Hepatocyte (in vitro differentiated cells): ENCODE results near the gene GFM1. TPM values are rescaled to one million over a fixed set of nuclear protein-coding genes. Genes with fewer than 3 reads are reported as not detected.
A peak's percentile ranks its signal among the peaks of the same experiment; 100 is the strongest.

ENCODE experiments used
- DNase-seq: peaks from one replicate; pipeline ENCODE4 v3.0.0-alpha.2; 2016; ENCODE audit warnings: low spot score
- H2AFZ ChIP-seq: fragments of 200-600 bp; sonication (generic); 2 replicates; pipeline ENCODE4 v1.6.0; 2016; ENCODE audit warnings: antibody characterized with exemption, mild to moderate bottlenecking
- H3K27ac ChIP-seq: fragments of 200-600 bp; sonication (generic); 2 replicates; pipeline ENCODE4 v1.5.1; 2016; ENCODE audit warnings: mild to moderate bottlenecking
- H3K27me3 ChIP-seq: fragments of 200-600 bp; sonication (generic); 2 replicates; pipeline ENCODE4 v1.6.1; 2016
- H3K36me3 ChIP-seq: fragments of 200-600 bp; sonication (generic); replicated peaks from 2 replicates; pipeline ENCODE4 v1.5.1; 2016; ENCODE audit warnings: low read depth; ENCODE audit not compliant: insufficient read depth
- H3K4me1 ChIP-seq: fragments of 200-600 bp; sonication (generic); 2 replicates; pipeline ENCODE4 v1.5.1; 2016; ENCODE audit warnings: mild to moderate bottlenecking, moderate library complexity; ENCODE audit not compliant: insufficient read depth
- H3K4me2 ChIP-seq: fragments of 200-600 bp; sonication (generic); 2 replicates; pipeline ENCODE4 v1.6.0; 2016
- H3K4me3 ChIP-seq: fragments of 200-600 bp; sonication (generic); 2 replicates; pipeline ENCODE4 v1.5.1; 2016; ENCODE audit warnings: mild to moderate bottlenecking
- H3K79me2 ChIP-seq: fragments of 200-600 bp; sonication (generic); 2 replicates; pipeline ENCODE4 v1.6.0; 2017; ENCODE audit warnings: mild to moderate bottlenecking
- H3K9me2 ChIP-seq: fragments of 200-600 bp; sonication (generic); replicated peaks from 2 replicates; pipeline ENCODE4 v1.6.0; 2017; ENCODE audit warnings: mild to moderate bottlenecking; ENCODE audit not compliant: insufficient read depth
- H3K9me3 ChIP-seq: fragments of 200-600 bp; sonication (generic); 2 replicates; pipeline ENCODE4 v1.5.1; 2016; ENCODE audit warnings: low read depth, mild to moderate bottlenecking
- H4K20me1 ChIP-seq: fragments of 200-600 bp; sonication (generic); 2 replicates; pipeline ENCODE4 v1.6.0; 2016; ENCODE audit warnings: mild to moderate bottlenecking; ENCODE audit not compliant: insufficient read depth, poor library complexity, severe bottlenecking
- EZH2 ChIP-seq: fragments of 200-600 bp; sonication (generic); IDR thresholded peaks from 2 replicates; pipeline ENCODE4 v1.6.1; 2016; ENCODE audit warnings: antibody characterized with exemption, mild to moderate bottlenecking, borderline replicate concordance
- EZH2phosphoT487 ChIP-seq: fragments of 200-600 bp; sonication (generic); IDR thresholded peaks from one replicate; pipeline ENCODE4 v1.6.1; 2018; ENCODE audit warnings: antibody characterized with exemption, mild to moderate bottlenecking, low read depth, moderate library complexity; ENCODE audit not compliant: unreplicated experiment, severe bottlenecking
- WGBS: methylation state at CpG from one replicate; pipeline ENCODE4 v1.1.6; 2016; ENCODE audit warnings: low lambda C conversion rate; ENCODE audit errors: missing lambda C conversion rate; 5-methylcytosine and 5-hydroxymethylcytosine counted together
- polyA plus RNA-seq: library from polyadenylated mRNA; unstranded; fragments of >200 nt; fragmentation: Nextera tagmentation; extraction: Ambion mirVana; gene quantifications from 2 replicates; pipeline ENCODE4 v1.2.1, GENCODE V29; 2016
- total RNA-seq: library from RNA; depleted of rRNA; stranded (reverse); fragments of >200 nt; gene quantifications from 2 replicates; pipeline ENCODE4 v1.2.3, GENCODE V29; 2014
- TF ChIP-seq, protein P1 (sequence below): fragments of 200-600 bp; sonication (generic); IDR thresholded peaks from 2 replicates; pipeline ENCODE4 v1.5.1; 2016; ENCODE audit warnings: antibody characterized with exemption, mild to moderate bottlenecking; ENCODE audit not compliant: poor library complexity

The GFM1 gene
- total and polyA plus RNA-seq, 2 experiments from 2014 or later = 28.0 to 60.0 TPM

DNA sequence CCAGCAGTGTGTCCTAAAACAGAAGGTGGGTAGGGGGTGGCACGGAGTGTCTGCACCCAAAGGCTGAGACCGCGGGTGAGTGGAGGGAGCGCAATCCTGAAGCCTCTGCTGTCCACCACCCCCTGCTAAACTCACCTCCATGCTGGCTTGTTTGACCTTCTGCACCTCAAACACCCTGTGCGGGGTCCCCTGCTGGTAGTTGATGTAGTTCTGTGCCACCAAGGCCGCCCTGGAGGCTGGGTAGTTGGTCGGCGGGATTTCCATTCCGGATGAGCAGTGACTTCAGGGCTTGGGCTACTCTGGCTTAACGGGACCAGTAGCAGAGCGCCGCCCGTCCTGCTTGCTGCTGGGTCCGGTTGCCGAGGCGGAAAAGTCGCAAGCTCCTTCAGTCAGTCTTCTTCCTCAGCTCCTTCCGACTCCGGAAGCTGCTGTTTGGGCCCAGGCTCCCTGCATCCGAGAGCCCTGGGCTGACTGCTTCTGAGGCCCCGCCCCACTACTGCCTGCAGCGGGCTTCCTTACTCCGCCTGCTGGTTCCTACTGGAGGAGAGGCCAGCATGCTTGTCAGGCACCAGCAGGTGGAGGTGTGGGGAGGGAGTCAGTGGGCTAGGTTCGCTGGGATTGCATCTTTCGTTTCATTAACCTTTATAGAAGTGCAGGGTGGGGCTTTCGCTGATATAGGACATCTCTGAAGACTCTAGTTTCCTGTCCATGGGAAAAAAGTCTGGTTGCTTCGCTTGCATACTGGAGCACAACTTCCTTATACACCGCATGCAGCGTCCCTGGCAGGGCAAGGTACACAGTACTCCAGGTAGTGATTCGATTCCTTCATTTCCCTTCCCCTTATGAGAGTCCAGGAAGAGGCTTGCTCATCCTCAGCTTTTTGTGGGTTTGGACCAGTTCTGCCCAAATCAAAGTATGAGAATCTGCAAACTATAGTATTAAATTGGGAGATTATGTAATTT, 28.2 kb downstream of the GFM1 start, which contains the start of gene LXN:
Gene LXN (minus strand): TSS at position 434 of the 962 bp plus-strand sequence. CDS start 170 bp downstream, at position 264.
- H3K4me2 ChIP-seq = peak within 1 kb of the TSS; percentile 82
- peak within 1 kb of the TSS; percentile 67 for H3K4me3 ChIP-seq
- peak; percentile 95 for DNase-seq
- H3K9me2 ChIP-seq = no peaks in the 10 kb centered on the region
- H3K36me3 ChIP-seq = no peaks in the 10 kb centered on the region
- H4K20me1 ChIP-seq = no peaks in the 10 kb centered on the region
- peak within 1 kb of the TSS; percentile 80 for H2AFZ ChIP-seq
- no peaks in the 10 kb centered on the region for H3K4me1 ChIP-seq
- H3K27ac ChIP-seq = peak within 1 kb of the TSS; percentile 76
- WGBS = 13% methylated on average over 29 of the region's 30 CpGs
- no peaks in the 10 kb centered on the region for H3K9me3 ChIP-seq
- peaks cover 24% of the 10 kb centered on the region for H3K79me2 ChIP-seq
- TF ChIP-seq, protein P1, sequence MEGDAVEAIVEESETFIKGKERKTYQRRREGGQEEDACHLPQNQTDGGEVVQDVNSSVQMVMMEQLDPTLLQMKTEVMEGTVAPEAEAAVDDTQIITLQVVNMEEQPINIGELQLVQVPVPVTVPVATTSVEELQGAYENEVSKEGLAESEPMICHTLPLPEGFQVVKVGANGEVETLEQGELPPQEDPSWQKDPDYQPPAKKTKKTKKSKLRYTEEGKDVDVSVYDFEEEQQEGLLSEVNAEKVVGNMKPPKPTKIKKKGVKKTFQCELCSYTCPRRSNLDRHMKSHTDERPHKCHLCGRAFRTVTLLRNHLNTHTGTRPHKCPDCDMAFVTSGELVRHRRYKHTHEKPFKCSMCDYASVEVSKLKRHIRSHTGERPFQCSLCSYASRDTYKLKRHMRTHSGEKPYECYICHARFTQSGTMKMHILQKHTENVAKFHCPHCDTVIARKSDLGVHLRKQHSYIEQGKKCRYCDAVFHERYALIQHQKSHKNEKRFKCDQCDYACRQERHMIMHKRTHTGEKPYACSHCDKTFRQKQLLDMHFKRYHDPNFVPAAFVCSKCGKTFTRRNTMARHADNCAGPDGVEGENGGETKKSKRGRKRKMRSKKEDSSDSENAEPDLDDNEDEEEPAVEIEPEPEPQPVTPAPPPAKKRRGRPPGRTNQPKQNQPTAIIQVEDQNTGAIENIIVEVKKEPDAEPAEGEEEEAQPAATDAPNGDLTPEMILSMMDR = peak; percentile 73
- TF ChIP-seq EZH2 = no peak
- no peaks in the 10 kb centered on the region for H3K27me3 ChIP-seq

DNA sequence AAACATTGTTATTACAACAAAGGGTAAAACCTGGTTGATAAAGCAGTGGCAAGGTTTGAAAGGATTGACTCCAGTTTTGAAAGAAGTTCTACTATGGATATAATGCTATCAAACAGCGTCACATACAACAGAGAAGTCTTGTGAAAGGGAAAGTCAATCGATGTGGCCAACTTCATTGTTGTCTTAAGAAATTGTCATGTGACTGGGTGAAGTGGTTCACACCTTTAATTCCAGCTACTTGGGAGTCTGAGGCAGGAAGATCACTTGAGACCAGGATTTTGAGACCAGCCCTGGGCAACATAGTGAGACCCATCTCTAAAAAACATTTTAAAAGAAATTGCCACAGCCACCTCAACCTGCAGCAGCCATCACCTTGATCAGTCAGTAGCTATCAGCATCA, 34.4 kb downstream of the GFM1 start:
- Histone ChIP-seq H3K36me3 (no peaks in the 10 kb centered on the region), H3K9me2 (no peaks in the 10 kb centered on the region), H3K27me3 (no peaks in the 10 kb centered on the region), H3K4me2 (no peak overlapping the region), H4K20me1 (no peaks in the 10 kb centered on the region), H3K4me3 (no peak overlapping the region), H3K79me2 (no peaks in the 10 kb centered on the region), H3K9me3 (no peaks in the 10 kb centered on the region), H3K4me1 (no peaks in the 10 kb centered on the region), H2AFZ (no peak overlapping the region), H3K27ac (no peak overlapping the region)
- TF ChIP-seq EZH2 (no peak), EZH2phosphoT487 (no peak)
- TF ChIP-seq, protein P1 = no peak
- 99% methylated on average over 2 of the region's 2 CpGs for WGBS
- no peak for DNase-seq

DNA sequence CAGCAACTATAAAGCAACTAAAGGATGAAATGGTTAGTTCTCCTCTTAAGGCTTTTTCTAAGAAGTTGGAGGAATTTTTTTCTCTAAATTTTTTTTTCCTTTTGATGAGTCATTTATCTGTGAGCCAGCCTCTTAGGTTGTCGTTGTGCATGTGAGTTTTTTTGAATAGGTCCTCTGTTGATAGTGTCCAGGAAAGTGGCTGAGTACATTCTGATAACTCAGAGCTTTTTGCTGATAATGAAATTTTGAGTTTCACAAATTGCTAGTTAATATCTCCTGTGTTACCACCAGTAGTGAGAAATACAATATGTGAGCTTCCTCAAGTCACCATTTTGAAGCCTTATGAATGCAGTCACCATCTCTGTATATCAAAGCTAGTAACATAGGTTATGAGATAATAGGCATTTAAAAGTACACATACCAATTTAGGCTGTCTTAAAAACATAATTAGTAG, 35.2 kb downstream of the GFM1 start:
- H3K27ac ChIP-seq = no peak overlapping the region
- H4K20me1 ChIP-seq = no peaks in the 10 kb centered on the region
- H3K9me2 ChIP-seq = no peaks in the 10 kb centered on the region
- H3K27me3 ChIP-seq = no peaks in the 10 kb centered on the region
- no peaks in the 10 kb centered on the region for H3K4me1 ChIP-seq
- TF ChIP-seq EZH2 (no peak), EZH2phosphoT487 (no peak)
- TF ChIP-seq, protein P1 = no peak
- no peak for DNase-seq
- H2AFZ ChIP-seq = no peak overlapping the region
- no peak overlapping the region for H3K4me2 ChIP-seq
- H3K4me3 ChIP-seq = no peak overlapping the region
- no peaks in the 10 kb centered on the region for H3K36me3 ChIP-seq
- WGBS = 43% methylated on average over 1 of the region's 1 CpG
- H3K9me3 ChIP-seq = no peaks in the 10 kb centered on the region
- H3K79me2 ChIP-seq = no peaks in the 10 kb centered on the region
